Cerebellar nuclear complex (tissue), 1 donor: ENCODE data around the gene BORCS8.

ENCODE experiments used
- DNase-seq, 2 experiments: peaks; one replicate each; lab custom pipeline; 2025; lab: John Stamatoyannopoulos, UW

Gene BORCS8

DNA sequence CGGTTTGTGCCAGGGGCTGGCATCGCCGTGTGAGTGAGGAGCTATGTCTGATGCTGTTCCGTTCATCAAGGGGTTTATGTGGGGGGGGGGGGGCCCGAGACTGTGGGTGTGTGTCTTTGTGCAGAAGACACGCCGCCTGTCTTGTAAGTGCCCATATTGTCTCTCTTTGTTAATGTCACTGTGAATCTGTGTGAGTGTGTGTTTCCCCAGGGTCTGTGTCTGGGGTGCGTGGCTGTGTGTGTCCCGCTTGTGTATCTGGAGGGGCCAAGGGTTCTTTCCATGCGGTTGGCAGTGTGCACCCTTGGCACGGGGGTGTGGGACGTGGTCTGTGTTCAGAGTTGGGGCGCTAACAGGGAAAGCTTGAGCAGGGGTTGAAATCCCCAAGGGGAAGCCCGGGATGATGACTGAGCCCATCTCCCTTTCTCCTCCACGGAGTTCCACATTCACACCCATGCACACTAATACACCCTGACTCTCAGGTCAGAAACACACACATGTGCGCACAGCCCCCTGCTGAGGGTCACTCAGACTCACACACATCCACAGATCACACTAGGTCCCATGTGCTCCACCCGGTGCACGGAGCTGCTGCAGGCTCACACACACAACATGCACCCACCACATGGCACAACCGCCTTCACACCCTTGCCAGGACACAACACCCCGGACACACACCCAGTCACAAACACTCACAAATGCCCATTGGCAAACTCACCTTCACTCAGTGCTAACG, 21.6 kb upstream of the BORCS8 start:
- DNase-seq = no peak

DNA sequence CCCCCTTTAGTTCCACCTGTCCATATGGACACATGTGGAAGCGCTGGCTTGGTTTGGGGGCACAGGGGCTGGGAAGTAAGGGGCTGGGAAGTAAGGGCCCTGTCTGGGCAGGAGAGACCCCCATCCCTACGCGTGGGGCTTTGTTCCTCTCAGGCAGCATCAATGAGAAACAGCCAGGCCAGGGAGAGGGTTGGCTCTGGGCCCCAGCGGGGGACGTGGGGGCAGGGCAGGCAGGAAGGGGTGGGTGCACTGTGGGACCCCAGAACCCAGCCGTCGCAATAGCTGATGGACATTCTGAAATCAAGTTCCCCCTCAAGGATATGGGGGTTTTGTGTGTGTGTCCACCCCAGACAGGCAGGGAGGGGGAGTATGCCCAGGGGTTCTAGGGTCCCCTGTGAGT, 21.0 kb upstream of the BORCS8 start:
- no peak for DNase-seq

DNA sequence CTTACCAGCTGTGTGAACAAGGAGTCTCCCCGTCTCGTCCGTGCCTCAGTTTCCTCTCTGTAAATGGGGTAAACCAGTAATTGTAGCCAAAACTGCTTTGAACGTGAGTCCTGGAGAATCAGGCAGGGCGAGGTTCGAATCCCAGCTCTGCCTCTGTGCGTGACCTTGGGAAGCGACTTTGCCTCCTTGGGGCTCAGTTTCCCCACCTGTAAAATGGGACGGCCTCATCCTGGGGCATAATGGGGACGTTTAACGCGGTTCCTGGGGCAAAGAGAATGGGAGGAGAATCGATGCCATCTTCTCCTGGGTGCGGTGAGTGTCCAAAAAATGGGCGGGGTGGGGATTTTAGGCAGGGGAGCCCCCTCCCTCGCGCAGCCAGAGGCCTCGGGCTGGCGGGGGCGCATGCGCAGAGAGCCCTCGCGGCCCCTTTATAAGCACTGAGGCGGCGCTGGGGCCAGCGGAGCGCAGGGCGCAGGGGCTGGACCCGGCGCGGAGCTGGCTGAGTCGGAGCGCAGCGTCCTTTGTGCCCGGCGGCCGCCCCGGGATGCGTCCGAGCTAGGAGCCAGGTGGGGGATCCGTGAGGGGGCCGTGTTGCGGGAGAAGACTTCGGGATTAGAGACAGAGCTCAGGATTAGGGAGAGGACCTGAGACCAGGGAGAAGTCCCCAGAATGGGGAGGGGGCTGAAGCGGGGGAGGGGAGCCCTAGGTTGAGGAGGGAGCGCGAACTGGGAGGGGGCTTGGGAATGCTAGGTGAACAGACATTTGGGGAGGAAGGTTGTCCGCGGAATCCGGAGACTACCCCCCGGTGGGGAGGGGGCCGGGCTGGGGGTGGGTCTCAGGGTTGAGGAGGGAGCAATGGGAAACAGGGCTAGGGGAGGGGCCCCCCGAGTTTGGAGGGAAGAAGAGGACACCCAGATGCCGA, 19.8 kb upstream of the BORCS8 start, which contains the start of gene NCAN:
TSS of gene NCAN (plus strand) at position 460 of the 922 bp plus-strand sequence. CDS start 4,996 bp downstream, outside the sequence.
- DNase-seq = no peak

DNA sequence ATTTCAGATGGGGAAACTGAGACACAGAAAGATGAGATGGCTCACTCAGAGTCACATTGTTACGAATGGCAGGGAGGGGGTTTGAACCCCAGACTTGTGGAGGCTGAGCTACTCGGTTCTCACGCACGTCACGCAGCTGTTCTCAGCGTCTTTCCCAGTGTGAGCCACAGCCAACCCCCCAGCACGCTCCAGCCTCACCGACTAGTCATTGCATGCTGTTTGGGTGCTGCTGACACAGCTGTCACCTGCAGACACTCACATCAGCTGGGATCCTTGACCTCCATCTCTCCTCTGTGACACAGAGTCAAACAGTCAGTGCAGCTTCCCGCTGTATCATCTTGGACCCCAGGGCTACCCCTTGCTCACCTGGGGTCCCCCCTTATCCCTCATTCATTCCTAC, 17.4 kb upstream of the BORCS8 start:
- DNase-seq = no peak

DNA sequence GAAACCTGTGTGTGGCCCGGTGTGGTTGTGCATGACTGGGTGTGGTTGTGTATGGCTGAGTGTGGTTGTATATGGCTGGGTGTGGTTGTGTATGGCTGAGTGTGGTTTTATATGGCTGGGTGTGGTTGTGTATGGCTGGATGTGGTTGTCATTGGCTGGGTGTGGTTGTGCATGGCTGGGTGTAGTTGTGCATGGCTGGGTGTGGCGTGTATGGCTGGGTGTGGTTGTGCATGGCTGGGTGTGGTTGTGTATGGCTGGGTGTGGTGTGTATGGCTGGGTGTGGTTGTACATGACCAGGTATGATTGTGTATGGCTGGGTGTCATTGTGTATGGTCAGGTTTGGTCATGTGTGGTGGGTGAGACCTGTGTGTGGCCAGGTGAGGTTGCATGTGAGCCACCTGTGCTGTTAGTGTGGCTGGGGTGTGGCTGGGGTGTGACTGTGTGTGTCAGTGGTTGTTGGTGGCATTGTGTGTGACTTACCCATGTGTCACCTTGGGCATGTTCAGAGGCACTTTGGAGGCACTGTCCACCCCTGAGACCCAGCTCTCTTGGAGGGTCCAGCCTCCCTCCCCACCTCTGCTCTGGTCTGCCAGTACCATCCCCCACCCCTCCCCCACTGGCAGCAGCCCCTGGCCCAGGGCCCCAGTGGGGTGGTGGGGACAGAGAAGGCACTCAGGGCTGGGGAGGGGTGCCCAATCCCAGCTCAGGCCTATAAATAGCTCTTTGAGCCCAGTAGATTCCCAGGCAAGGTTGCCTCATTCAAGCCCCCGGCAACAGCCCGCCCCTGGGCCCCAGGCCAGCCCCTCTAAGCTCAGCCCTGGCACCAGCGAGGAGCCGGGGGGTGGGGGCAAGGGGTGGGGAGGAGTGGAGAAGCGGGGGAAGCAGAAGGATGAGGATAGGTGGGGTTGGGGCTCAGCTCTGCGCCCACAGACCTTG, 16.0 kb upstream of the BORCS8 start:
- DNase-seq = no peak

DNA sequence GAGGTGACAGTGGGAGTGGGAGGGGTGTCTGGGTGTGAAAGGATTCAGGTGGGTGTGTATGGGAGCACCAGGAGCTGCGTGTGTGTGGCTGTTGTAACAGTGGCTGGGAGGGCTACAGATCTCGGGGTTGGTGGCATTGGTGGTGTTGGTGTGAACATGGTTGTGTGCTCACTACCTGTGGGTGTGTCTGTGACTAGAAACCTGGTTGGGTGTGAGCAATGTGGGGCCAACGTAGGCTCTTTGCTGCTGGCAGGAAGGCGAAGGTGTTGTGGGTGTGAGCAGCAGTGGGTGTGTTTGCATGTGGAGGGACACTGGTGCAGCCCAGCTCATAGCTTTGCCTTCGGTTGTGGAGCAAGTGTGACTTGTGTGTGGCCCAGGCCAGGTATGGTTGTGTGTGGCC, 15.0 kb upstream of the BORCS8 start:
- DNase-seq = no peak

DNA sequence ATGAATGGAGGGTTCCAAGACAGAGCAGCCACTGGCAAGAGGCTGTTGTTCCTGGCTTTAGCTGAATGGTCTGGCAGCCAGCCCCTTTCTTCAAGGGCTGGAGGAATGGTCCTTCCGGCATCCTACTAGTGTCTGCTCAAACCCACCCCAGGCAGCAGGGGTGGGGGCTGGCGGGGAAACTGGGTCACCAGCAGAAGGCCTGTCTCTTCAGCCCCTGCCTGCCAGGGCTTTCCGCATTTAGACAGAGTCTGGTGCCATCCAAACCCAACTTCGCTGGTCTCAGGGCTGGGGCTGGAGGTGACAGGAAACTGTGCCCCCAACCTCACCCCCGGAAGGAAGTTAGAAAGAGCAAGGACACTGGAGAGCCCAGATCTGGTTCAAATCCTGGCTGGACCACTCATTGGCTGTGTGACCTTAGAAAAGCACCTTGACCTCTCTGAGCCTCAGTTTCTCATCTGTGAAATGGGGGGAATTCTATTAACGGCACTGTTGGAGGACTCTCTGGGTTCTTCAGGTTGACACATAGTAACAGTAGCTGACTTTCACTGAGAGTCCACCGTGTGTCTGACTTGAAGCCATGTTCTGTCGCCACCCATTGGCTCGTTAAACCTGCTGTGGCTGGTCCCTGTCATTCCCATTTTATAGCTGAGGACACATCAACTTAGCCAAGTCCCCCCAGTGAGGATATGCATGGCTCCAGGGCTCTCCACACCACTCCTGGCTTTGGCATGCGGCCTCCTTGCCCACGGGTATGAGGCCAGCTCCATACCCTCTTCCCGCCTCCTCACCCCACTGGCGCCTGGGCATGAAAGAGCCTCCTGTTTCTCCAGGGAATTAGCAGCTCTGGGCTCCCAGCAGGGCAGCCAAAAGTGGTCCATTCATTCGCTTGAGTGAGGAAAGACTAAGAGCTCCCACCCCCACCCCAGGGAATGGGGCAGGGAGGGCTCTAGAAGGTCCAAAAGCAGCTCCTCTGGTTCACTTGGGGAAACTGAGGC, 13.8 kb upstream of the BORCS8 start:
- DNase-seq = no peak

DNA sequence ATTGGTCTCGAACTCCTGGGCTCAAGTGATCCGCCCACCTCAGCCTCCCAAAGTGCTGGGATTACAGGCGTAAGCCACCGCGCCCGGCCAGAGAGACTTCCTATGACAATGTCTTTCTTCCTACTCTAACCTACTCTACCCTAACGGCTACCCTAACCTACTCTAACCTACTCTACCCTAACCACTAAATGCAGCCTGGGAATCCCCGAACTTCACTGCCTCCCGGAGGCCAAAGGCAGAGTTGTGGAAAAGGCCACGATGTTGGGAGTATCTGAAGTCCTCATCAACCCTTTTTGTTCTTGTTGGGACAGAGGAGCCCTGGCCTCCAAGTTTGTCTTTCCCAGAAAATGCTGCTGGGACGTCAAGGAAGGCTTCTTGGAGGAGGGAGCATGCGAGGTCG, 12.2 kb upstream of the BORCS8 start:
- no peak for DNase-seq

DNA sequence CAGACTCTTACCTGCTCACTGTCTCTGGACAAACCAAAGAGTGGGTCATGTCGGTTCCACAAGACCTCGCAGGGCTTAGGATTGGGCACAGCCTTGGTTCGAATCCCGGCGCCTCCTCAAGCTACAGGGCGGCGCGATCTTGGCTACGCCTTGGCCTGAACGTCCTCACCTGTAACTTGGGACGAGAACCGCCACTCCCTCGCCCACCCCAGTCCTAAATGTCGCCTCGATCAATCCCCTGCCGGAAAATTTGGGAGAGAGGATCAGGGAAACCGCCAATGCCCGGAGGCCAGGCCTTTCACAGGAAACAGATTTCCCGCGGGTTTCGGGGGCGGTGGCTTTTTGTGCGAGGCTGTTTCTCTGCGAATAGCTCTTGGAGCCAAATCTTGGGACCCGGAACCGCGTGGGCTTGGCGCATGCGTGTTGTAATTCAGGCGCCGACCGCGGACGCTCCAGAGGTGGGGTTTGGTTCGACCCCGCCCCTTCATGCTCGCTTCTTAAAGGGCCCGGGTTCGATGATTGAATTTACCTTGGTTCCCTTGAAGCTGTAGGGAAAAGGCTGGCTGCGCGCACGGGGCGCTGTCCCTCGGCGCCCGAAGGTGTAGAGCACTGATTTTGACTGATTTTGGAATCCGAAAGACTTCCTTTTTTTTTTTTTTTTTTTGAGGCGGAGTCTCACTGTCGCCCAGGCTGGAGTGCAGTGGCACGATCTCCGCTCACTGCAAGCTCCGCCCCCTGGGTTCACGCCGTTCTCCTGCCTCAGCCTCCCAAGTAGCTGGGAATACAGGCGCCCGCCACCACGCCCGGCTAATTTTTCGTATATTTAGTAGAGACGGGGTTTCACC, 11.3 kb upstream of the BORCS8 start, which contains the start of gene NR2C2AP:
TSS of gene NR2C2AP (minus strand) at position 403 of the 845 bp plus-strand sequence. CDS start at position 49, 354 bp downstream.
- peak; percentile 72 to 74 for DNase-seq

DNA sequence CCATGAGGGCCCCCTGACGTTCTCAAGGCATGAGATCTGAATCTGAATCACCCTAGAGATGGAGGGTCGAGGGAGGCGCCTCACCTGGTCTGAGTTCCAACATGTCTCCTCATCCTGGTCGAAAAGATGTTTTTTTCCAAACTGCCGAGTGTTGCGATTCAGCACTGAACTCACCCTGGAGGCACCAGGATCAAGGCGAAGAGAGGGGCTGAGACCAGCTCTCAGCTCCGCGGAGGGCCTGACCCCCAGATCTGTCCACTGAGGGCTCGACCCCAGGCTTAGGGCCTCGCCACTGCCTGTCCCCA, 10.7 kb upstream of the BORCS8 start:
- no peak for DNase-seq

DNA sequence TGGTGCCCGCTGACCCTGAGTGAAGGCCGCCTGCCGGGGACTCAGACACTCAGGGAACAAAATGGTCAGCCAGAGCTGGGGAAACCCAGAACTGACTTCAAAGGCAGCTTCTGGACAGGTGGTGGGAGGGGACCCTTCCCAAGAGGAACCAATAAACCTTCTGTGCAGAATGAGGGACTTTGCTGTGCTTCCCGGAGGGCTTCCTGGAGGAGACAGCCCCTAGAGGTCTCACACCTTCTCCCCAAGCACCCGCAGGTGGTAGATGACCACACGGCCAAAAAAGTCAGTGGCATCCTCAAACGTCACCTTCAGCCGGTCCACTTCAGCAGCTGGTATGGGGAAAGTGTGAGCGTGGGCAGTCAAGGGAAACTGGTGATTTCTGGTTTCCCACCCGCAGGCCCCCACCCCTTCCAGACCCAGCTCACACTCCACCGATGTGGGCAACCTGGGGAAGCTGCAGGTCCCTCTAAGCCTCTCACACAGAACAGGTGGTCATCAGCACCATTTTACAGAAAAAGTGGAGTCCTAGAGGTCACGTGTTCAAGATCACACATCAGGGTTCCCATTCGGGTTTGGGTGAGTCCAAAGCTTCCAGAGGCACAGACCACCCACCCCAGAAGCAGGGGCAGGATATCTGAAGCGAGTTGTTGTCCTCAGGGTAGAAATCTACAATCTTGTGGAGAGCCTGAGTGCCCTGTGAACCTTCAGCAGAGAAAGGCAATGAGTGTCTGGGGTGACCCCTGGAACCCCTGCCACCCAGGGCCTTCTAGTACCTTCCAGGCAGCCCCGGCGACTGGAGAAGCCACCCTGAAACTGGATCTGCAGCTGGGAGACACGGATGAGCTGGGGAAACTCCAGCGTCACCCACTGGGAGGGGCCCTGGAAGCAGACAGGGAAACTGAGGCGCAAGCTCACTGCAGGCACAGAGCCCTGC, 10.0 kb upstream of the BORCS8 start:
- DNase-seq = no peak

DNA sequence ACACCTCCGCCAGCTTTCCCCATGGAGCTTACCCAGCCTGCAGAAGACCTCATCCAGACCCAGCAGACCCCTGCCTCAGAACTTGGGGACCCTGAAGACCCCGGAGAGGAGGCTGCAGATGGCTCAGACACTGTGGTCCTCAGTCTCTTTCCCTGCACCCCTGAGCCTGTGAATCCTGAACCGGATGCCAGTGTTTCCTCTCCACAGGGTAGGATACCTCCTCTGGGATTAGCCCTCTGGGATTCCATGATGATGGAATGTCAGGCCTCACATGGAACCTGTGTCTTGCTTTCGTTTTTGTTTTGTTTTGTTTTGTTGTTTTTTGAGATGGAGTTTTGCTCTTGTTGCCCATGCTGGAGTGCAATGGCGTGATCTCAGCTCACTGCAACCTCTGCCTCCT, 2.0 kb upstream of the BORCS8 start:
- no peak for DNase-seq

DNA sequence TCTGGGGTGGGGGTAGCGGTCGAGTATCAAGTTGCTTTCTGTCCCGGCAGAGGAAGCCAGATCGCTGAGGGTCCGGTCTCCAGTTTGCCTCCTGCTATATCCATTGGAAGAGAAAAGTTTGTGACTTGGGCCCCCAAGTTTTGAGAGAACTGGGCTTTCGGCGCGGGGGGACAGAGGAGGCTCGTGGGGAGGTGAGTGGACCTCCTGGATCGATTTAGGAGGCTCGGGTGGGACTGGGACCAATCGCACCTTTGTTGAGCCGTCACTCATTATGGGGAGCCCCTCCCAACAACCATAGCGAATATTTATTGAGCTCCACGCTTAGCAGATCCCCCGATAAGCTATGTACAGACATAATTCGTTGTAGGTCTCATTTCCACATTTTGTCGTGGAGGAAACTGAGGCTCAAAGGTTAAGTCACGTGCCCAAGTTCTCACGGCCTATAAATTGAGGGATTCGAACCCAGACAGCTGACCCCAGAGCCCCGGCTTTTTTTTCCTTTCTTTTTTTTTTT, 1.0 kb upstream of the BORCS8 start:
- DNase-seq = no peak

DNA sequence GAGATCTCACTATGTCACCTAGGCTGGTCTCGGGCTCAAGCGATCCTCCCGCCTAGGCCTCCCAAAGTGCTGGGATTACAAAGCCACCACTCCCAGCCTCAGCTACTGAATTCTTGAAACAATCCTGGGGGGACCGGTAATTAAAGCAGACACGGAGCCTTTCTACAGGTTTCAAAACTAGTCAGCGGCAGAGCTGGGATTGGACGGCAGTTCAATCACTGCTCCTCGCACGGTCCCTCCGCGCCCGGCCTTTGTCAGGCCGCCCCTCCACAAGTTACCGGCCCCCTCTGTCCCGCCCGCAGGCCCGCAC, 229 bp downstream of the BORCS8 start:
- no peak for DNase-seq

DNA sequence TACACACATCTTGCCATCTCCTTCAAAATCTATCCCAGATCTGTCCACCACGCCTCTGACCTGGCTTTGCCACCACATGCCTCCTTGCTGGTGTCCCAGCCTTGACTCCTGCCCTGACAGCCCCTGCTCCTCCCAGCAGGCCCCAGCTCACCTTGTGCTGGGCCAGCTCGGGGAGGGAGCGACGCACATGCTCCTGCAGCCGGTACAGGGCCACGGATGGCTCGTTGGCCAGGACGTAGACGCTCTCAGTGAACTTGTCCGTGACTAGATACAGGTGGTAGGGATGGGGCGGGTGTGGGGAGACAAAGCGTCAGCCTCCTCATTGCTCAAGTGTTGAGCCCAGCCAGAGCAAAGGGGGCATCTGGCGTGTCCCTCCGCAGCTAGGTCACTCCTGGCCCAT, 5.2 kb downstream of the BORCS8 start:
- no peak for DNase-seq

DNA sequence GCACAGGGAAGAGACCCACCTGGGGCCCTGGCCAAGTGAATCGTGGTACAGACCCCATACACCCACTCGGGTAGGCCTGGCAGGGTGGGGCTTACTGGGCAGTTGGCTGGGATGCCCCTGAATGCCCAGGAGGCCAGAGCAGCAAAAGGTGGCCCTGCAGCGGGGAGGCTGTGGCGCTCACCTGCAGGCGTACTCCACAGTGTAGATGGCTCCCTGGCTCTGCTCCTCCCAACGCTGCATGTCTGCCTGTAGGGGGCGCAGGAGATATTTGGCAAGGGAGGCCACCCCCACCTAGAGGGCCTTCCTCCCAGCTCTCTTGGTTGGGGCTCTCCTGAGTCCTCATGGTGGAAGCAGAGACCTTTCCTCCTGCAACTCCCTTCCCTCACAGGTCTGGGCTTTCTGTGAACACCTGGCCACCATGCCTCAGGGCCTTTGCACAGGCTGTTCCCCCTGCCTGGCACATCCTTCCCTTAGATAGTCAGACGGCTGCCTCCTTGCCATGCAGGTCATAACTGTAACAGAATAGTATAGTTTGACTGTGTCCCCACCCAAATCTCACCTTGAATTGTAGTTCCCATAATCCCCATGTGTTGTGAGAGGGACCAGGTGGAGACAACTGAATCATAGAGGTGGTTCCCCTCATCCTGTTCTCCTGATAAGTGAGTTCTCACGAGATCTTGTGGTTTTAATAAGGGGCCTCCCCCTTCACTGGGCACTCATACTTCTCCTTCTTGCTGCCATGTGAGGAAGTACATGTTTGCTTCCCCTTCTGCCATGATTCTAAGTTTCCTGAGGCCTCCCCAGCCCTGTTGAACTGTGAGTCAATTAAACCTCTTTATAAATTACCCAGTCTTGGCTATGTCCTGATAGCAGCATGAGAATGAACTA, 5.9 kb downstream of the BORCS8 start:
- no peak for DNase-seq

DNA sequence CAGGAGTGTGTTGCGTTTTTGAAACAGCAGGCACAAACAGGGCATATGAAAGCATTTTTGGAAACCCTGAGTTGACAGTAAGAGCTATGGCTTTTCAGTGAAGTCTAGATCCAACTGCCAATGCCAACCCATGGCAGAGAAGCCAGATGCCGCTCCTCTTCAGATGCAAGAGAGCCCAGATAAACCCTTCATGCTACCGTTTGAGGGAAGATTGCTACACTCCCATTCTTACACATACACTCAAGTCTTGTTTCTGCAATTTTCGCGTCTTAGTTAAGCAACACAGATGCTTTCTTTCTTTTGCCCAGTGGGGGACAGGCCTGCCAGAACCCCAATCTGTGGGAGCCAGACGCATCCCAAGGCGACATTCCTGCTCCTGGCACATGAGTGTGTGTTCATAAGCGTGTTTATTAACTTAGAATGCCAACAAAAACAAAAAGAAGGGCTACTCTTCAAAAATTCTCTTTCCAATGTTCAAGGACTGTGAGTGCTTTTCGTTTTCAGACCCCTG, 10.4 kb downstream of the BORCS8 start:
- DNase-seq = no peak
